Ishikawa (cell line): ENCODE data around the gene ALPI.

ENCODE experiments used
- CEBPB ChIP-seq: IDR thresholded peaks from 2 replicates; pipeline ENCODE4 v1.6.1; 2012
- CREB1 ChIP-seq: IDR thresholded peaks from 2 replicates; pipeline ENCODE4 v1.6.1; 2012; ENCODE audit warnings: low read depth
- EGR1 ChIP-seq: IDR thresholded peaks from 2 replicates; pipeline ENCODE4 v1.6.1; 2012
- EP300 ChIP-seq: IDR thresholded peaks from 2 replicates; pipeline ENCODE4 v1.6.1; 2012; ENCODE audit warnings: borderline replicate concordance
- FOXM1 ChIP-seq: IDR thresholded peaks from 2 replicates; pipeline ENCODE4 v1.6.1; 2012; ENCODE audit warnings: low read depth, borderline replicate concordance
- NFIC ChIP-seq: IDR thresholded peaks from 2 replicates; pipeline ENCODE4 v1.6.1; 2012
- RAD21 ChIP-seq: IDR thresholded peaks from 2 replicates; pipeline ENCODE4 v1.6.1; 2012; ENCODE audit warnings: low read depth
- TAF1 ChIP-seq: IDR thresholded peaks from 2 replicates; pipeline ENCODE4 v1.6.1; 2012; ENCODE audit warnings: low read depth, mild to moderate bottlenecking
- TCF12 ChIP-seq: IDR thresholded peaks from 2 replicates; pipeline ENCODE4 v1.6.1; 2012; ENCODE audit warnings: low read depth
- TEAD4 ChIP-seq: IDR thresholded peaks from 2 replicates; pipeline ENCODE4 v1.6.1; 2012
- YY1 ChIP-seq: IDR thresholded peaks from 2 replicates; pipeline ENCODE4 v1.6.1; 2012; ENCODE audit warnings: low read depth
- ZBTB7A ChIP-seq: IDR thresholded peaks from 2 replicates; pipeline ENCODE4 v1.6.1; 2012; ENCODE audit warnings: low read depth
- TF ChIP-seq, protein P1 (sequence below): IDR thresholded peaks from 2 replicates; pipeline ENCODE4 v1.6.1; 2012
- TF ChIP-seq, protein P2 (sequence below): IDR thresholded peaks from 2 replicates; pipeline ENCODE4 v1.6.1; 2012; ENCODE audit warnings: low read depth, mild to moderate bottlenecking
- TF ChIP-seq, protein P3 (sequence below): IDR thresholded peaks from 2 replicates; pipeline ENCODE4 v1.6.1; 2012

Gene ALPI

DNA sequence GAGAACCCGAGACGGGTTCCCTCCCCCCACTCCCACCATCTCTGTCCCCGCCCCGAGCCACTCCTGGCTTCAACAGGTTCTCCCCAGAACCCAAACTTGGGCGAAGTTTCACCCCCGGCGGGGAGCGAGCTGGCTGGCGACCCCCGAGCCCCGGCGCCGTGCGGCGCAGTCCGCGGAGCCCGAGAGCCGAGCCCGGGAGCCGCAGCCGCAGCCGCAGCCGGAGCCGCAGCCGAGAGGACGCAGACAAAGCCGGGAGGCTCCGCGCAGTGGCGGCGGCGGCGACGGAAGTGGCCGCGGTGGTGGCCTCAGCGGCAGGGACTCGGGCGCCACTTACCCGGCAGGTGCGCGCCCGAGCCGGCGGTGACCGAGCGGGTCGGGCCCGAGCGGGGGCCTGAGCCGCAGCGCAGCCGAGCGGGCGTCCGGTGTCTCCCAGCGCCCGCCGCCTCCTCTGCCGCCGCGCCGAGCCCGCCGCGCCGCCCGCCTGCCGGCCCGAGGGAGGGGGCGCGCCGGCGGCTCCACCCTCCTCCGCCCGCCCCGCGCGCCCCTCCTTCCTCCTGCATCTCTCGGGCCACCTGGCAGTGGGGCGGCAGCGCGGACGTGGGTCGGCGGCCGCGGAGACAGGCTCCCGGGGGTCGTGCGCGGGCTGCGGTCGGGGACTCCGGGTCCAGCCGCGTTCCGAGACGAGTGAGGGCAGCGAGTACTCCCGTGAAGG lies 31.6 kb downstream of the ALPI start, which contains the start of gene ECEL1:
Gene ECEL1, minus strand, starts transcription at position 450 of the 712 bp plus-strand sequence. CDS start 1,181 bp downstream, outside the sequence.
- TF ChIP-seq FOXM1 = no peak
- TF ChIP-seq, protein P1, sequence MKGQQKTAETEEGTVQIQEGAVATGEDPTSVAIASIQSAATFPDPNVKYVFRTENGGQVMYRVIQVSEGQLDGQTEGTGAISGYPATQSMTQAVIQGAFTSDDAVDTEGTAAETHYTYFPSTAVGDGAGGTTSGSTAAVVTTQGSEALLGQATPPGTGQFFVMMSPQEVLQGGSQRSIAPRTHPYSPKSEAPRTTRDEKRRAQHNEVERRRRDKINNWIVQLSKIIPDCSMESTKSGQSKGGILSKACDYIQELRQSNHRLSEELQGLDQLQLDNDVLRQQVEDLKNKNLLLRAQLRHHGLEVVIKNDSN = no peak
- peak; percentile 19; the same call in 1 of the 2 replicates for TF ChIP-seq ZBTB7A

DNA sequence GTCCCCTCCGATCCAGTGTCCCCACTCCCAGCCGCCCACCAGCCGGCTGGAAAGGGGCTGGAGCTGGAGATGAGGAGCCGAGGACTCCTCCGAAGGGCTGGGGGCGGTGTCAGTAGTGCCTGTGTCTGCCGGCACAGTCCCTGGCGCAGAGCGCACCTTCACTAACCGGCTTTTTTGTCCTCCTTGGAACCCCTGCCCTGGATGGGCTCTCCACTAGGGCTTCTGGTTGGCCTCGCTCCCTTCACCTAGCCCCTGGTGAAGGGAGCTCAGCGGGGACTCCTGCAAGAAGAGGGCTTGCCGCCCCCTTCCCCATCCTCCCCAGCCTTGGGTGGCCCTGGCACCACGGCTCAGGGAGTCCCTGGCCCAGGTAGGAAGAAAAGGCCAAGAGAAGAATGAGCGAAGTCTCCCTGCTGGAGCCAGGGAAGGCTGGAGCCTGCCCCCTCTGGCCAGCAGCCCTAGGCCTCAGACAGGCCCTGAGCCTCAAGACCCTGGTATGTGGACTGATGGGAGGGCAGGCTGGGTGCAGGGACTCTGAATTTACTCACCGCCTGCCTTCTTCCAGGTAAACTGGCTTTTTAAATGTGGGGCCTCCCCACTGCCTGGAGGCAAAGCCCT lies 32.3 kb downstream of the ALPI start:
- no peak for TF ChIP-seq TAF1
- TF ChIP-seq ZBTB7A = no peak; the same call in 1 of the 2 replicates
- TF ChIP-seq FOXM1 = no peak
- TF ChIP-seq EGR1 = no peak
- no peak for TF ChIP-seq CREB1
- TF ChIP-seq YY1 = no peak
- TF ChIP-seq, protein P1 = no peak
- no peak for TF ChIP-seq TEAD4
- no peak for TF ChIP-seq CEBPB
- no peak for TF ChIP-seq RAD21
- TF ChIP-seq NFIC = no peak
- TF ChIP-seq, protein P2, sequence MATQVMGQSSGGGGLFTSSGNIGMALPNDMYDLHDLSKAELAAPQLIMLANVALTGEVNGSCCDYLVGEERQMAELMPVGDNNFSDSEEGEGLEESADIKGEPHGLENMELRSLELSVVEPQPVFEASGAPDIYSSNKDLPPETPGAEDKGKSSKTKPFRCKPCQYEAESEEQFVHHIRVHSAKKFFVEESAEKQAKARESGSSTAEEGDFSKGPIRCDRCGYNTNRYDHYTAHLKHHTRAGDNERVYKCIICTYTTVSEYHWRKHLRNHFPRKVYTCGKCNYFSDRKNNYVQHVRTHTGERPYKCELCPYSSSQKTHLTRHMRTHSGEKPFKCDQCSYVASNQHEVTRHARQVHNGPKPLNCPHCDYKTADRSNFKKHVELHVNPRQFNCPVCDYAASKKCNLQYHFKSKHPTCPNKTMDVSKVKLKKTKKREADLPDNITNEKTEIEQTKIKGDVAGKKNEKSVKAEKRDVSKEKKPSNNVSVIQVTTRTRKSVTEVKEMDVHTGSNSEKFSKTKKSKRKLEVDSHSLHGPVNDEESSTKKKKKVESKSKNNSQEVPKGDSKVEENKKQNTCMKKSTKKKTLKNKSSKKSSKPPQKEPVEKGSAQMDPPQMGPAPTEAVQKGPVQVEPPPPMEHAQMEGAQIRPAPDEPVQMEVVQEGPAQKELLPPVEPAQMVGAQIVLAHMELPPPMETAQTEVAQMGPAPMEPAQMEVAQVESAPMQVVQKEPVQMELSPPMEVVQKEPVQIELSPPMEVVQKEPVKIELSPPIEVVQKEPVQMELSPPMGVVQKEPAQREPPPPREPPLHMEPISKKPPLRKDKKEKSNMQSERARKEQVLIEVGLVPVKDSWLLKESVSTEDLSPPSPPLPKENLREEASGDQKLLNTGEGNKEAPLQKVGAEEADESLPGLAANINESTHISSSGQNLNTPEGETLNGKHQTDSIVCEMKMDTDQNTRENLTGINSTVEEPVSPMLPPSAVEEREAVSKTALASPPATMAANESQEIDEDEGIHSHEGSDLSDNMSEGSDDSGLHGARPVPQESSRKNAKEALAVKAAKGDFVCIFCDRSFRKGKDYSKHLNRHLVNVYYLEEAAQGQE = no peak
- no peak for TF ChIP-seq EP300
- TF ChIP-seq, protein P3, sequence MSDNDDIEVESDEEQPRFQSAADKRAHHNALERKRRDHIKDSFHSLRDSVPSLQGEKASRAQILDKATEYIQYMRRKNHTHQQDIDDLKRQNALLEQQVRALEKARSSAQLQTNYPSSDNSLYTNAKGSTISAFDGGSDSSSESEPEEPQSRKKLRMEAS = no peak

DNA sequence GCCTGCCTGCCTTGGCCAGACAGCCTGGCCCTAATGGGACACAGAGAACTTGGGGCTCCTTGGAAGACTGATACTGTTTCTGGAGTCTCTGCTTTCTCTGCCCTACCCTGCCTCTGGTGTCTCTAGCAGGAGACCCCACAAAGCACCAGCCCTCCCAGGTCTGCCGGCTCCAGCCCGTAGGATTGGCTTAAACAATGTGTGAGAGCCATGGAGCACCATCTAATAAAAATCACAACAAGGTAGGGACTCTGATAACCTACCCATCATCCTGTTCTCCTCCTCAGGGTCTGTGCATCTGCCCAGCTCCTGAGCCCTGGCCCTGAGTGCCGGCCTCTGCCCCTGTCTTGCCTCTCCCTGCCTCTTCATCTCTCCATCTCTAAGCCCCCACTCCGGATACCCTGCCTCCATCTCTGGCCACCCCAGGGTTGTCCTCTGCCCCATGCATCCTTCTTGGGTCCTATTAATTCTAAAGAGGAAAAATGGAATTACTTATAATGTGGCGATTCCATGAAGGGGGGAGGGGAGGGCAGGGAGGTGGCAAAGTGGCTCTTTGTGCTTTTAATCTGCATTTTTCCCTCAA lies 32.9 kb downstream of the ALPI start:
- TF ChIP-seq TAF1 (no peak), CEBPB (no peak), EGR1 (no peak), TEAD4 (no peak), ZBTB7A (no peak), NFIC (no peak), CREB1 (no peak), RAD21 (no peak), EP300 (no peak), TCF12 (no peak), YY1 (no peak), FOXM1 (no peak)
- TF ChIP-seq, protein P1 = no peak
- TF ChIP-seq, protein P3 = no peak
- TF ChIP-seq, protein P2 = no peak

DNA sequence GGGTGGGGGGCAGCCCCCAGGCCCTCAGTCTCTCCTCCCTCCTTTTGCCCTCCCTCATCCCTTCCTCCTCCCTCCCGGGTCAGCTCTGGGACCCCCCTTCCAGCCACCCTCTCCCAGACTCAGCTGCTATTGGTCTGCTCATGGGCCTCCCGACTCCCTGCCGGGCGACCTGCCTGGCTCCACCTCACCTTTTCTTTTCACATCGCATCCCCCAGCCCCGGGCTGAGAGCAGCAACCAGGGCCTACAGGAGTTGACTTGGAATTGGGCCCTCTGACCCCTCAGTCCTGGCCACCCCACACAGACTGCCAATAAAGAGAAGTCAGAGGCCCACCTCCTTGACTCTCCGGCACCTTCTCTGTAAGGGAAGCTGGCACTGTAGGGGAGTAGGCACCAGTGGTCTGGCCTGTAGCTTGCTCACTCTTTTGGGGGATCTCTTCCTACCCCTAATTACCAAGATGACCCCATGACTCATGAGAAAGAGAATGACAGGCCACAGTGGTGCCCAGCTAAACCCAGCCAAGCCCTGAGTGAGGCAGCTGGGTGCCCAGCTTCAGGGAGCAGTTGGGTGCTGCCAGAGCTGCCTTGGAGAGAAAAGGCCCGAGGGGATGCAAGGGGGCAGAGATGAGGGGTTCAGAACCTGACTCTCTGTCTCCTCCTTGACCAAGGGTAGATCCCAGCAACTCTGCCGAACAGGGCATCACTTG lies 33.7 kb downstream of the ALPI start:
- TF ChIP-seq TAF1 = no peak
